Measurements from ENCODE around the gene CCDC154.
"Not testable (repeated sequence)": the region's sequence is repeated elsewhere in the genome, so short reads cannot be mapped to it uniquely, and the experiment has no call there.

CCDC154 gene

DNA sequence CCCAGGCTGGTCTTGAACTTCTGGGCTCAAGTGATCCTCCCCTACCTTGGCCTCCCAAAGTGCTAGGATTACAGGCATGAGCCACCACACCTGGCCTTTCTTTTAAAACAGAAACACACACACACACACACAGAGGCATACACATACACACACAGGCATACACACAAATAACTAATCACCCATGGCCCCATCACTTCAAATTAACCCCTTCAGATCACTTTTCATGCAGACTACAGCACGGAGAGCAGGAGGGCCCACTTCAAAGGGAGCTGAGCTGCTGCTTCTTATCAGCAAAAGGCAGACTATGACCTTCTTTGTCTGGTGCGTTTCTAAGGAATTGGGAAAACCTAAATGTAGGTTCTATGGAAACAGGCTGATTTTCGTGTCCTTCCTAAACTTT, 28.6 kb upstream of the CCDC154 start:
- DNase-seq (ENCODE audit: low spot score), result no peak

DNA sequence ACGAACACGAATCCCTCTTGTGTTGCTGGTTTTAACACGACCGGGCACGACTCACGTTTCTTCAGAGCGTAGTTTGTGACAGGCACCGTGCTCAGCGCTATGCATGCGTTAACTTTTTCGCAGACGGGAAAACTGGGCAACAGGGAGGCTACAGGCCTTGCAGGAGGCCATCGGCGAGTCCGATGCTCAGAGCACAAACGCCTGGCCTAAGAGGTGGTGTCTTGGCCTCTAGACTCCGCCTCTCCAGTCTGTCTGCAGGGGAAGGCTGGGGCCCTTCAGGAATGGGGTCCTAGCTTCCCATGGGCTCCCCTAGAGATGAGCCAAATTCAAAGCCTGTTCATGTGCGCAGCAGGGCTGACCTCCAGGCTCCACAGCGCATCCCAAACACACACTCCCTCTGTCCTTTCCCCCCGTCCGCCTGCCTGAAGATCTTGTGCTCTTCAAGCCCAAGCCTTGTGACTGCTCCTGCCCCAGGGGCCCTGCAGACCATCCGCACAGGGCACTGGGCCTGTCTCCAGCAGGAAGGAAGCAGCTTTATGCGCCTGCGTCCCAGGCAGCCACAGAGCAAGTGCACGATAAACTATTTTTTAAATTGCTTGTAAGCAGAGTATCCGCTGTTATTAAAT, 27.3 kb upstream of the CCDC154 start:
- no peak for DNase-seq (ENCODE audit: low spot score)

- DNase-seq (ENCODE audit: low spot score), result no peak
Observed at GRCh38 chr16:1470481-1471251, 26.3 kb upstream of the CCDC154 start.

DNA sequence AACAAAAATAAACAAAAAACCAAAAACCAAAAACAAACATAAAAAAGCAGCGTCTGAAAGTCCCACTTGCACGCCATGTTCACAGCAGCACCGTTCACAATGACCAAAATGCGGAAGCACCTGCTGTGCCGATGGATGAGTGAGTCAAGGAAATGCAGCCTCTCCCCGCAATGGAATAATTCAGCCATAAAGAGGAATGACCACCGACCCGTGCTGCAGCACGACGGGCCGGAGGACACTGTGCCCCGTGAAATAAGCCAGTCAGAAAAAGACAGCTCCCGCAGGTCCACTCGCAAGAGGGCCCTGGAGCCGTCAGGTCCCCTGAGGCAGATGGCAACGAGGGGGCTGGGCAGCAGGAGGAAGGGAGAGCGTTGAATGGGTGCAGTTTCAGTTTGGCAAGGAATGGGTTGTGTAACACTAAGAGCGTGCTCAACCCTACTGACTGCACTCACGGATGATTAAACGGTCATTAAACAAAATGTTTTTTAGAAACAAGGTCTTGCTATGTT, 25.4 kb upstream of the CCDC154 start:
- no peak for DNase-seq (ENCODE audit: low spot score)

DNA sequence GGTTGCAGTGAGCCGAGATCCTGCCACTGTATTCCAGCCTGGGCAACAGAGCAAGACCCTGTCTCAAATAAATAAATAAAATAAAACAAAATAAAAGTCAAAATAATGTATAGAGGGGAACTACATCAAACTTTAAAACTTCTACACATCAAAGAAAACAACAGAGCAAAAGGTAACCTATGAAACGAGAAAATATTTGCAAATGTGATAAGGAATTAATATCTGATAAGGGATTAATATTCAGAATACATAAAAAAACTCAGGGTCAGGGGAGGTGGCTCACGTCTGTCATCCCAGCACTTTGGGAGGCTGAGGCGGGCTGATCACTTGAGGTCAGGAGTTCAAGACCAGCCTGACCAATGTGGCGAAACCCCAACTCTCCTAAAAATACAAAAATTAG, 24.8 kb upstream of the CCDC154 start:
- DNase-seq (ENCODE audit: low spot score), result not testable (repeated sequence)

DNA sequence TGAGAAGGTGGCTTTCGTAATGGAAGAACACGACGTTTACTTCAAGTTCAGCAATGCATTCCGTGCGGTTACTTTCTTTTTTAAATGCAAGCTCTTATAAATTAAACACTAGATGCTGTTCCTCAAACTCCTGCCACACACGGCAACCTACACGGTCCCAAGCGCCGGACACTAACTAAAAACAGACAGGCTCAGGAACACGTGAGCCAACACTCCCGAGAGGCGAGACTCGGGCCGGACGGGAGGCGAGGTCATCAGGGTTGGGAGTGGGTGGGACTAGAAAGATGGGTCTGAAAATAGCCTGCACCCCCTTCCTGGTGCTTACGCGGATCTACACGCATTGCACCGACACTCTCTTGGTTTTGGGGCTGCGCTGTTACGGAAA, 24.1 kb upstream of the CCDC154 start:
- DNase-seq (ENCODE audit: low spot score), result no peak

GRCh38 chr16:1466968-1467521, 22.7 kb upstream of the CCDC154 start:
- no peak for DNase-seq (ENCODE audit: low spot score)

DNA sequence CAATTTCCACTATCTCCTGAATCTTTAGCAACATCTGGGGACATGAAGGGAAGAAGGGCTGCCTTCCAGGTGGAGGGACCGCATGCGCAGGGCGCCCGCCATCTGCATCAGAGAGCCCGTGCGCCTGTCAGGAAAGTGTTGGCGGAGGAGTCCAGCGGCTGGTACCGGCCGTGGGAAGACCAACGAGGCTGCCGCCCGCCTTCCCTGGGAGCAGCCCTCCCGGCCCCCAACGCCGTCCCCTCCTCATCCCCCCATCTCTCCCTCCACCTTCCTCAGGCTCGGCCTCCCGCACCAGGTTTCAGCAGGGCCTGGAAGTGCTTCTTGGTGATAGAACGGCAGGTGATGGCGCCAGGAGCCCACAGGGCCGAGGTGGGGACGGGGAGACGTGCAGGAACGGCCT, 21.7 kb upstream of the CCDC154 start:
- no peak for DNase-seq (ENCODE audit: low spot score)

- DNase-seq (ENCODE audit: low spot score), result no peak
Observed at GRCh38 chr16:1465567-1465915, 21.2 kb upstream of the CCDC154 start.

- no peak for DNase-seq (ENCODE audit: low spot score)
Observed at GRCh38 chr16:1464894-1465566, 20.7 kb upstream of the CCDC154 start.

DNA sequence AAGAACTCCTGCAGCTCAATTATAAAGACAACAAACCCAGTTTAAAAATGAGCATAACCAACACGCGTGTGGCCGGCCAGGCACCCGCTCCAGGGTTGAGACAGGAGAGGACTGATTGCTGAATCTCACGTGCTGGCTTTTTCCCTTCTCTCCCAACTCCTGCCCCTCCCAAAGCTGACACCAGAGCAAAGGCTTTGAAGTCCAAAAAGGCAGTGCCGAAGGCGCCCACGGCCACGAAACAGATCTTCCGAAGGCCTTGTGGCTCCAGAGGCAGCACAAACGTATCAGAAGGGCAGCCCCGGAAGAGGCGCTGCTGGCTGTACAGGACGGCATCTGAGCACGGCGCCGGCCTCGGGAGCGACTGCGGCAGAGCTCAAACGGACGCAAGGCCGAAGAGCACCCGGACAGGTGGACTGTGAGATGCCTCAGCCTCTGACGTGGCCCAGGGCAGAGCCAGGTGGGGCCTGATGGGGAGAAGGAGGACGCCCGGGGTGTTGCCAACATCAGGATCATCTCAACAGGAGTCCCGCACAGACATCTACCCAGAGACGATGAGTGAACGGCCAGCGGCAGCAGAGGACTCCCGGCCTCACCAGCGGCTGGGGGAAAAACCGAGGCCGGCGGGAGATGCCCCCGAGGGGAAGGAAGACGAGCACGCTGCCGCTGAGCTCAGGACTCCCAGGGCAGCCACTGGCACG, 20.0 kb upstream of the CCDC154 start:
- DNase-seq (ENCODE audit: low spot score), result no peak

- DNase-seq (ENCODE audit: low spot score), result no peak
Observed at GRCh38 chr16:1461146-1461545, 16.8 kb upstream of the CCDC154 start.

GRCh38 chr16:1460602-1461138, 16.3 kb upstream of the CCDC154 start:
- DNase-seq (ENCODE audit: low spot score), result no peak

GRCh38 chr16:1459967-1460366, 15.6 kb upstream of the CCDC154 start:
- no peak for DNase-seq (ENCODE audit: low spot score)

- DNase-seq (ENCODE audit: low spot score), result no peak
Observed at GRCh38 chr16:1458977-1459341, 14.6 kb upstream of the CCDC154 start.

- DNase-seq (ENCODE audit: low spot score), result no peak
Observed at GRCh38 chr16:1458336-1458976, 14.1 kb upstream of the CCDC154 start.

DNA sequence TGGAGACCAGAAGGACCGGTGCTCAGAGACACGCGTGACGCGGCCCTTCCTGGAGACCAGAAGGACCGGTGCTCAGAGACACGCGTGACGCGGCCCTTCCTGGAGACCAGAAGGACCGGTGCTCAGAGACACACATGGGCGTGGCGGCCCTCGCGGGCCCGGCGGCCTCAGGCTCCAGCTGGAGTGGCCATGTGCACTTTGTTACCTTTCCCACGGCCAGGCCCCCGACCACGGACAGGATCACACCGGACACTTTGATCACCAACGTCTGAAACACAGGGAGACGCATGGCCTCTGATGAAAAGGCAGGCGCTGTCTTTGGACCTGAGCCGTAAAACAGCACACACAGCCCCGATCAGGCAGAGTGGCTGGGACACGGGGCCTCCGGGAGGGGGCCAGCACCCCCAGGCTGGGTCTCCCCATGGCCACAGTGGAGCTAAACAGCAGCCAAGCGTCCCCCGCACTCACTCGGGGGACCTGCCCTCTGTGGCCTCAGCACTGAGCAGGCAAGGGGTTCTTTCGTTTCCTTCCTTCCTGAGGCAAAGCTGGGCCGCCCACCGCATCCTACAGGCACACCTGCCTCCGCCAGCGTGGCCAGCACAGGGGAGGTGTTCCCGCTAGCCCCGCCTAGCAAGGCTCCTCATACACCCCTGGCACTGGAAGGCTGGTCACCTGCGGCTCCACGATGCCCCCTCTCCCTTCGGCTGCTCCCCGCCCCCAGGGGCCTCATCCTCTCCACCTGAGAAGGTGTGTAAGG, 13.3 kb upstream of the CCDC154 start:
- DNase-seq (ENCODE audit: low spot score), result no peak

GRCh38 chr16:1456951-1457350, 12.6 kb upstream of the CCDC154 start:
- no peak for DNase-seq (ENCODE audit: low spot score)

DNA sequence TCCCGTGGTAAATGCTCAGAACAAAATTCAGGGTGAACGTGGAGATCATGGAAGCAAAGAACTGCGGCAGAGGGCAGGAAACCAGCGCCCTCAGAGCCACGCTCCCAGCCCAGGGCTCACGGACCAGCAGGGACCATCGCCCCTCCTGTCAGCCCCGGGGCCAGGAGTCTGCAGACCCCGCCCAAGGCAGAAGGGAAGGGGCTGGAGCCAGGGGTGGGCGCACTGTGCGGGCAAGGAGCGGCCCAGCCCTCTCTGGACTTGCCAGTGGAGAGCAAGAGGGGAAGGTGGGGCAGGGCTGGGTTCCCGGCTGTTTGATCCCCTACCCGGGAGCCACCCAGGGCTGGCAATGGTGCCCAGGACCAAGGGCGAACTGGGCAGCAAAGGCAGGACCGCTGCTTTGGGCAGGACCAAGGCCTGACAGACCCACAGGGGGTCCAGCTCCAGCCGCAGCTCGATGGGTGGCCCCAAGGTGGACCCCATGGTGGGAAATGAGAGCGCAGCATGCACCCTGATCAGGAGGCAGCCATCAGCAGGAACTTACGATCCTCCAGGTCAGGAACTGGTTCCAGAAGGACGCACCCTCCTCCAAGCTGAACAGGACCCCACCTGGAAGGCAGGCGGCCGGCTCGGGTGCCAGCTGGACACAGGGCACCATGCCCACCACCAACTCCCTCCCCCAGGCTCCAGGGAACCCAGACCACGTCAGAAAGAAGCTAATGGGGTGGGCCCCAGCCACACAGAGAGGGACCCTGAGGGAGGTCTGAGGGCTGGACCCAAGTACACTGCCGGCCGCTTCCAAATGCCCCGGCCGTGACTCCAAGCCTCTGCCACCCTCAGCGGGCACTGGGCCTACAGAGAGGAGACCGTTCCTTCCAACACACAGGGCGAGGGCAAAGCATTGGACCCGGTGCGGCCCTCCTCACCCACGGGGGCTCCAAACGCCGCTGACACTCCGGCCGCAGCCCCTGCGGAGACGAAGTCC, 11.1 kb upstream of the CCDC154 start:
- no peak for DNase-seq (ENCODE audit: low spot score)

DNA sequence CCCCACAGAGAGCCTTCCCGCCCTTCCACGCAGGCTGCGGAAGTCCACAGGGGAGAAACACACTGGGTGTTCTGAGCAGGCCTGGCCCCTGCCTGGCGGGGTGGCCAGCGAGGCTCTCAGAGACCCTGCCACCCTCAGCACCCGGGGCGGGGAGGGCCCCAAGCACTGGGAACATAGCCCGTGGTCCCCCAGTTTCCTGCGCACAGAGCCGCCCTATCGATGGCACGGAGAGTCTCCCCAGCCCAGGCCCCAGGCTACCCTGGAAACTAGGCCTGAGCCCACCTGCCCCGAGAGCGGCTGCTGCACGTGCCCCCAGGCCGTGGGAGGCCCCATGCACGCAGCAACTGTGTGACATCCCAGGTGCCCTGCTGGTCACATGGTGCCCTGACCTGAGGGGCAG, 10.2 kb upstream of the CCDC154 start:
- DNase-seq (ENCODE audit: low spot score), result no peak
